ENCODE measurements around the gene HOXA9.

The HOXA9 gene

GRCh38 chr7:27196287-27196767, 31.0 kb upstream of the HOXA9 start:
- TF ChIP-seq CTCF (IDR thresholded peaks at IDR 0.05; ENCODE audit: low read depth, low read length, missing control alignments), result peak; percentile 64
- in situ Hi-C loops (cut with HindIII; ENCODE audit: low sequenced_read_pairs), result no loop called here
- DNase-seq (ENCODE audit: low read depth), result peak; percentile 53
- H3K4me3 ChIP-seq (ENCODE audit: low read depth, low read length), result no peak overlapping the region

- in situ Hi-C loops (cut with HindIII; ENCODE audit: low sequenced_read_pairs), result no loop called here
- DNase-seq (ENCODE audit: low read depth), result no peak
- no peak for TF ChIP-seq CTCF (IDR thresholded peaks at IDR 0.05; ENCODE audit: low read depth, low read length, missing control alignments)
- H3K4me3 ChIP-seq (ENCODE audit: low read depth, low read length), result no peak overlapping the region
Observed at GRCh38 chr7:27194686-27195379, 29.5 kb upstream of the HOXA9 start.

- no peak for TF ChIP-seq CTCF (IDR thresholded peaks at IDR 0.05; ENCODE audit: low read depth, low read length, missing control alignments)
- in situ Hi-C loops (cut with HindIII; ENCODE audit: low sequenced_read_pairs), result no loop called here
- no peak for DNase-seq (ENCODE audit: low read depth)
- H3K4me3 ChIP-seq (ENCODE audit: low read depth, low read length), result no peak overlapping the region
Observed at GRCh38 chr7:27194002-27194352, 28.6 kb upstream of the HOXA9 start.

GRCh38 chr7:27193335-27194001, 28.1 kb upstream of the HOXA9 start:
- TF ChIP-seq CTCF (IDR thresholded peaks at IDR 0.05; ENCODE audit: low read depth, low read length, missing control alignments), result no peak
- no peak overlapping the region for H3K4me3 ChIP-seq (ENCODE audit: low read depth, low read length)
- DNase-seq (ENCODE audit: low read depth), result no peak
- in situ Hi-C loops (cut with HindIII; ENCODE audit: low sequenced_read_pairs), result no loop called here

- no peak for DNase-seq (ENCODE audit: low read depth)
- no peak overlapping the region for H3K4me3 ChIP-seq (ENCODE audit: low read depth, low read length)
- in situ Hi-C loops (cut with HindIII; ENCODE audit: low sequenced_read_pairs), result no loop called here
- TF ChIP-seq CTCF (IDR thresholded peaks at IDR 0.05; ENCODE audit: low read depth, low read length, missing control alignments), result no peak
Observed at GRCh38 chr7:27192546-27193334, 27.4 kb upstream of the HOXA9 start.

- in situ Hi-C loops (cut with HindIII; ENCODE audit: low sequenced_read_pairs), result no loop called here
- no peak overlapping the region for H3K4me3 ChIP-seq (ENCODE audit: low read depth, low read length)
- DNase-seq (ENCODE audit: low read depth), result no peak
- TF ChIP-seq CTCF (IDR thresholded peaks at IDR 0.05; ENCODE audit: low read depth, low read length, missing control alignments), result no peak
Observed at GRCh38 chr7:27191833-27192545, 26.7 kb upstream of the HOXA9 start.
